Upper lobe of right lung (tissue), 1 donor: ENCODE results near the gene SLC7A9. TPM values are rescaled to one million over a fixed set of nuclear protein-coding genes. Genes with fewer than 3 reads are reported as not detected.

ENCODE experiments used
- ATAC-seq: fragments of 200-7000 bp; cut with Tn5 transposase; one replicate; pipeline ENCODE4 v1.9.1; 2020; ENCODE audit warnings: mild to moderate bottlenecking, moderate library complexity
- DNase-seq: peaks from one replicate; pipeline ENCODE4 v3.0.0-alpha.2; 2020
- H3K27ac ChIP-seq: fragments of 200-600 bp; one replicate; pipeline ENCODE4 v1.8.0; 2022
- H3K27me3 ChIP-seq: fragments of 200-600 bp; one replicate; pipeline ENCODE4 v1.8.0; 2022; ENCODE audit warnings: mild to moderate bottlenecking
- H3K36me3 ChIP-seq: fragments of 200-600 bp; one replicate; pipeline ENCODE4 v1.8.0; 2022
- H3K4me1 ChIP-seq: fragments of 200-600 bp; one replicate; pipeline ENCODE4 v1.8.0; 2022
- H3K4me3 ChIP-seq: fragments of 200-600 bp; one replicate; pipeline ENCODE4 v1.8.0; 2022; ENCODE audit warnings: mild to moderate bottlenecking
- H3K9me3 ChIP-seq: fragments of 200-600 bp; one replicate; pipeline ENCODE4 v1.8.0; 2022
- CTCF ChIP-seq: fragments of 200-600 bp; IDR thresholded peaks from one replicate; pipeline ENCODE4 v1.8.0; 2022; ENCODE audit warnings: antibody characterized with exemption
- intact Hi-C: fragments of 100-400 bp; cut with DNase I; formaldehyde crosslinking; loops from one replicate; pipeline ENCODE4 v1.11.0; 2022
- total RNA-seq: library from RNA; stranded (reverse); fragmentation: NEBNext Ultra II Directional; extraction: Animal tissue kit (Norgen Biotek cat#: 25700); gene quantifications from one replicate; pipeline ENCODE4 v1.2.1, GENCODE V29; 2021
- donor health status: DM: no; HTN: yes; CAD: no; lungs with severe emphysema.

SLC7A9 gene
- total RNA-seq, 1 donor from 2014 or later, result 0.46 TPM

- Histone ChIP-seq H3K27ac (no peak overlapping the region), H3K9me3 (no peaks in the 10 kb centered on the region), H3K36me3 (no peaks in the 10 kb centered on the region), H3K4me1 (no peaks in the 10 kb centered on the region), H3K27me3 (no peaks in the 10 kb centered on the region), H3K4me3 (no peak overlapping the region)
- DNase-seq (no peak), ATAC-seq (no peak)
- TF ChIP-seq CTCF, result no peak
- intact Hi-C loops, result no loop called here
These were observed 38.0 kb downstream of the SLC7A9 start for GRCh38 chr19:32831611-32832010.

- no peak for DNase-seq
These were observed 39.1 kb downstream of the SLC7A9 start for GRCh38 chr19:32830231-32831014.

GRCh38 chr19:32829345-32829896, 40.1 kb downstream of the SLC7A9 start:
- no peaks in the 10 kb centered on the region for H3K9me3 ChIP-seq
- intact Hi-C loops, result no loop called here
- no peak overlapping the region for H3K27ac ChIP-seq
- no peaks in the 10 kb centered on the region for H3K36me3 ChIP-seq
- no peak for DNase-seq
- H3K4me3 ChIP-seq, result no peak overlapping the region
- ATAC-seq, result no peak
- H3K4me1 ChIP-seq, result no peaks in the 10 kb centered on the region
- no peak for TF ChIP-seq CTCF
- H3K27me3 ChIP-seq, result no peaks in the 10 kb centered on the region

More at GRCh38 chr19:32830231-32831014, 39.1 kb downstream of the SLC7A9 start:
- no peaks in the 10 kb centered on the region for H3K9me3 ChIP-seq
- H3K27ac ChIP-seq, result no peak overlapping the region
- no peaks in the 10 kb centered on the region for H3K27me3 ChIP-seq
- no peaks in the 10 kb centered on the region for H3K36me3 ChIP-seq
- H3K4me3 ChIP-seq, result no peak overlapping the region
- ATAC-seq, result no peak
- H3K4me1 ChIP-seq, result no peaks in the 10 kb centered on the region
- no peak for TF ChIP-seq CTCF
- intact Hi-C loops, result no loop called here

- Histone ChIP-seq H3K4me3 (no peak overlapping the region), H3K27me3 (peaks cover under 1% of the 10 kb centered on the region), H3K27ac (no peak overlapping the region), H3K9me3 (no peaks in the 10 kb centered on the region), H3K36me3 (no peaks in the 10 kb centered on the region), H3K4me1 (no peaks in the 10 kb centered on the region)
- no peak for ATAC-seq
- intact Hi-C loops, result no loop called here
- no peak for DNase-seq
- TF ChIP-seq CTCF, result no peak
These were observed 40.8 kb downstream of the SLC7A9 start for GRCh38 chr19:32828643-32829344.

GRCh38 chr19:32828139-32828538, 41.4 kb downstream of the SLC7A9 start:
- Histone ChIP-seq H3K4me1 (no peaks in the 10 kb centered on the region), H3K9me3 (no peaks in the 10 kb centered on the region), H3K36me3 (no peaks in the 10 kb centered on the region), H3K27ac (no peak overlapping the region), H3K4me3 (no peak overlapping the region), H3K27me3 (peaks cover 3% of the 10 kb centered on the region)
- intact Hi-C loops, result no loop called here
- no peak for TF ChIP-seq CTCF
- DNase-seq (no peak), ATAC-seq (no peak)
